Endothelial cell of umbilical vein (primary cell): ENCODE data around the gene GBE1. TPM values are rescaled to one million over a fixed set of nuclear protein-coding genes. Genes with fewer than 3 reads are reported as not detected.

Experiments
- BruUV-seq: library from RNA; stranded (reverse); fragments of 400-500 nt; replicated peaks from 2 replicates; lab custom pipeline; 2021; lab: Mats Ljungman, UMichigan
- CTCF ChIA-PET: fragments of 300-600, 350-600 bp; sonication (Branson Sonifier 250); formaldehyde crosslinking; loops from one replicate; lab custom pipeline; 2021; ENCODE audit warnings: antibody characterized with exemption, inconsistent platforms; lab: Charles Lee
- POLR2A ChIA-PET: fragments of 300-600, 350-600 bp; sonication (Branson Sonifier 250); formaldehyde crosslinking; loops from one replicate; lab custom pipeline; 2021; ENCODE audit warnings: antibody characterized with exemption, inconsistent platforms; lab: Charles Lee
- DNase-seq: peaks from one replicate; pipeline ENCODE4 v3.0.0-alpha.2; 2011; ENCODE audit warnings: low read depth, low spot score
- FAIRE-seq: peaks from 2 replicates; lab custom pipeline; 2011; peaks lifted over from hg19 to GRCh38; lab: Jason Lieb, UNC
- H2AFZ ChIP-seq: 2 replicates; pipeline ENCODE4 v1.6.0; 2012; ENCODE audit warnings: low read depth, low read length, control low read depth, inconsistent platforms
- H3K27ac ChIP-seq: 2 replicates; pipeline ENCODE4 v1.5.1; 2011; ENCODE audit warnings: low read depth, mild to moderate bottlenecking, control low read depth, low read length, moderate library complexity; ENCODE audit not compliant: insufficient read depth
- H3K27me3 ChIP-seq, 2 experiments: 2 replicates each; pipeline versions ENCODE4 v1.6.0 to v1.6.1; 2011; ENCODE audit warnings: low read length in 2 of 2, mixed read lengths in 1 of 2; ENCODE audit not compliant: control insufficient read depth in 2 of 2, insufficient read depth in 2 of 2
- H3K36me3 ChIP-seq, 2 experiments: 2 replicates in 1 of 2; 3 replicates in 1 of 2; pipeline ENCODE4 v1.5.1; 2011; ENCODE audit warnings: low read length in 2 of 2, mild to moderate bottlenecking in 1 of 2, moderate library complexity in 1 of 2; ENCODE audit not compliant: control insufficient read depth in 2 of 2, insufficient read depth in 2 of 2; ENCODE audit errors: extremely low read depth in 1 of 2
- H3K4me1 ChIP-seq: 3 replicates; pipeline ENCODE4 v1.5.1; 2011; ENCODE audit warnings: mild to moderate bottlenecking, low read length; ENCODE audit not compliant: control insufficient read depth, insufficient read depth; ENCODE audit errors: extremely low read depth
- H3K4me2 ChIP-seq: 2 replicates; pipeline ENCODE4 v1.6.1; 2011; ENCODE audit warnings: low read length, control low read depth, mixed read lengths; ENCODE audit not compliant: insufficient read depth
- H3K4me3 ChIP-seq, 3 experiments: fragments of 200-600 bp in 1 of 3; sonication (generic), shearing (Covaris generic) in 1 of 3; replicated peaks in 1 of 3; 2 replicates each; pipeline ENCODE4 v1.5.1; 2011 to 2016; ENCODE audit warnings: control low read depth in 3 of 3, low read length in 3 of 3, mild to moderate bottlenecking in 2 of 3, inconsistent platforms in 1 of 3, low read depth in 1 of 3, moderate library complexity in 1 of 3; ENCODE audit not compliant: insufficient read depth in 1 of 3
- H3K79me2 ChIP-seq: 2 replicates; pipeline ENCODE4 v1.6.0; 2012; ENCODE audit warnings: low read length, inconsistent platforms; ENCODE audit not compliant: control insufficient read depth, insufficient read depth
- H3K9ac ChIP-seq: replicated peaks from 2 replicates; pipeline ENCODE3; 2011; ENCODE audit warnings: low read length, control low read depth; ENCODE audit not compliant: insufficient read depth; ENCODE audit errors: extremely low read depth
- H3K9me1 ChIP-seq: replicated peaks from 3 replicates; pipeline ENCODE4 v1.6.0; 2011; ENCODE audit warnings: mild to moderate bottlenecking, low read length; ENCODE audit not compliant: control insufficient read depth, insufficient read depth; ENCODE audit errors: extremely low read depth
- H3K9me3 ChIP-seq: replicated peaks from 2 replicates; pipeline ENCODE4 v1.5.1; 2012; ENCODE audit warnings: low read length, inconsistent platforms; ENCODE audit not compliant: control insufficient read depth, insufficient read depth
- H4K20me1 ChIP-seq: replicated peaks from 2 replicates; pipeline ENCODE3; 2011; ENCODE audit warnings: mild to moderate bottlenecking, low read length; ENCODE audit not compliant: control insufficient read depth, insufficient read depth; ENCODE audit errors: extremely low read depth
- EZH2 ChIP-seq: IDR thresholded peaks from 2 replicates; pipeline ENCODE4 v1.6.1; 2012; ENCODE audit warnings: borderline replicate concordance, low read depth, mild to moderate bottlenecking, moderate library complexity, low read length, inconsistent platforms; ENCODE audit not compliant: severe bottlenecking
- FOS ChIP-seq: IDR thresholded peaks from 2 replicates; pipeline ENCODE4 v1.6.1; 2011; ENCODE audit warnings: mild to moderate bottlenecking, low read length, moderate library complexity, borderline replicate concordance; ENCODE audit not compliant: insufficient read depth
- JUN ChIP-seq: IDR thresholded peaks from 2 replicates; pipeline ENCODE4 v1.6.1; 2011; ENCODE audit warnings: borderline replicate concordance, low read depth; ENCODE audit not compliant: insufficient read length, insufficient read depth
- MYC ChIP-seq: IDR thresholded peaks from one replicate; pipeline ENCODE4 v1.6.1; 2011; ENCODE audit warnings: mild to moderate bottlenecking, low read depth, low read length
- dilution Hi-C: fragments of 300-500 bp; cut with MboI; formaldehyde crosslinking; loops from one replicate; pipeline ENCODE4 v1.15.0; 2019; ENCODE audit warnings: low sequenced_read_pairs; ENCODE audit not compliant: extremely low pct_ligation_motif_present
- intact Hi-C: fragments of 100-400 bp; cut with micrococcal nuclease; formaldehyde crosslinking; loops from one replicate; pipeline ENCODE4 v1.10.0; 2022
- polyA plus RNA-seq, 4 experiments: library from polyadenylated mRNA; depleted of rRNA in 3 of 4; stranded (reverse) in 3 of 4; unstranded in 1 of 4; fragments of >200 nt; gene quantifications; 2 replicates each; pipeline versions ENCODE4 v1.2.1 to v1.2.3, GENCODE V29; 2011 to 2012; ENCODE audit warnings: missing spikeins in 1 of 4
- total RNA-seq: library from RNA; stranded (reverse); gene quantifications from 2 replicates; pipeline ENCODE4 v1.2.3, GENCODE V29; 2021

Gene GBE1
- total and polyA plus RNA-seq, 2 donors (not counting 3 experiments of a cell fraction or from before 2014, with no cell fraction given): 35.9 to 110 TPM

DNA sequence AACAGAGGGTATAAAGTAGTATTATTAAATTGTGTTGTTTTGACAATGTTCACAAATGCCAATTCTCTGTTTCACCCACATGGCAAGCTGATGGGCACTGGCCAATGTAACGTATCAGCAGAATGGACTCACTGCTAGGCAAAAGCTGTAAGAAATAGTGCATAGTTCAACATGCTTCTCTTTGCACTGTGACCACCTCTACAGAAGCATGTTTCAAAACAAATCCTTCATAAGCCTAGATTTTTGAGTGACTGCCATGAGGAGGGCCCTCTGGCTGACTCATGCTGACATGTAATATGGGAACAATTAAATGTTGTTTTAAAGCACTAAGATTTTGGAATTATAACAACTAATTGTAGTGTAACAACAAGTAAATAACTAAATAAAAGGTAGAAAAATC, 3.2 kb downstream of the GBE1 start:
- no peaks in the 10 kb centered on the region for H3K9me3 ChIP-seq
- FAIRE-seq (no peak), DNase-seq (peak; percentile 40)
- no peaks in the 10 kb centered on the region for H4K20me1 ChIP-seq
- no peaks in the 10 kb centered on the region for H3K27me3 ChIP-seq
- CTCF ChIA-PET: no interaction called here
- dilution Hi-C loops: no loop called here
- H3K9me1 ChIP-seq: no peaks in the 10 kb centered on the region
- no peak overlapping the region for H3K4me2 ChIP-seq
- POLR2A ChIA-PET: no interaction called here
- H3K36me3 ChIP-seq: peaks cover 0 to 2% of the 10 kb centered on the region in 2 experiments
- no TSS peak for BruUV-seq
- intact Hi-C loops: no loop called here
- H3K4me3 ChIP-seq: no peak overlapping the region
- no peak overlapping the region for H3K9ac ChIP-seq
- peaks cover 74% of the 10 kb centered on the region for H3K79me2 ChIP-seq
- peaks cover 24% of the 10 kb centered on the region for H3K4me1 ChIP-seq
- TF ChIP-seq FOS (peak; percentile 37), EZH2 (no peak), MYC (no peak)
- no peak overlapping the region for H3K27ac ChIP-seq
- H2AFZ ChIP-seq: no peak overlapping the region

DNA sequence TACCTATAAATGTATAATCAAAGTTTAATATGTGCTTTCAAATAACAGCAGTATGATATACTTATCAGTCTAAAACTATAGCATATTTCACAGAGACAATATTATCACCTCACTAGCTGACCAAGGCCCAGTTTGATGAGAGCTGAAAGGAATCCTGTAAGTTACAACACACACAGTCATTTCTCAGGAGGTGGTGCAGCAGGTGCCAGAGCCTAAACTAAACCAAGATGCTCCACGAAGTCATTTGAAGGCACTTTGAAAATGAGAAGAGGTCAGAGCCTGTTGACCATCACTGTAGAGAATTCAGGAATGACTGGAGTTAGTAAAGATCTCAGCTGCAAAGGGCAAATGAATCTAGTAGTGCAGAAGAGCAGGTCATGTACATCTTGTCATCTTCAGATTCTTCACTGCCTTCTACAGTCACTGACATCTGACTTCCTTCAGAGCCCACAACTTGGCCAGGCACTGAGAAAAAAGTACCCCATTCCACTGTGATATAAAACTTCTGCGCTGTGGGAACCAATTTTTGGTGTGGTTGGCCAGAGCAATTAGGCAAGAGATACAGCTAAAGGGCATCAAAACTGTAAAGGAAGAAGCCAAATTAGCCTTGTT, 7.9 kb downstream of the GBE1 start:
- DNase-seq: no peak
- Histone ChIP-seq H3K9ac (no peak overlapping the region), H3K9me3 (no peaks in the 10 kb centered on the region), H3K4me2 (no peak overlapping the region), H2AFZ (no peak overlapping the region), H3K36me3 (peaks cover 0 to 2% of the 10 kb centered on the region in 2 experiments), H4K20me1 (no peaks in the 10 kb centered on the region), H3K4me1 (peaks cover 9% of the 10 kb centered on the region), H3K4me3 (no peak overlapping the region), H3K79me2 (peaks cover 92% of the 10 kb centered on the region), H3K27me3 (no peaks in the 10 kb centered on the region), H3K9me1 (no peaks in the 10 kb centered on the region), H3K27ac (no peak overlapping the region)
- FAIRE-seq: no peak
- intact Hi-C loops (no loop called here), dilution Hi-C loops (no loop called here)
- BruUV-seq: no TSS peak
- no peak for TF ChIP-seq JUN
- no peak for TF ChIP-seq EZH2
- no peak for TF ChIP-seq MYC
- ChIA-PET CTCF (interaction anchor here (0.9 to 1.0 kb wide), 3 partner anchors 9 to 85 kb away, joined by 3 to 5 read pairs (median 4); no protein-coding TSS in a partner anchor), POLR2A (no interaction called here)
